GM12878 (cell line): ENCODE data around the gene PRF1. TPM values are rescaled to one million over a fixed set of nuclear protein-coding genes. Genes with fewer than 3 reads are reported as not detected.
A peak's percentile ranks its signal among the peaks of the same experiment; 100 is the strongest.

Experiments
- BHLHE40 ChIP-seq, 2 experiments: fragments of 450-650 bp in 1 of 2; IDR thresholded peaks; 2 replicates each; pipeline ENCODE4 v1.6.1; 2011 to 2017; ENCODE audit warnings: low read depth in 2 of 2, borderline replicate concordance in 1 of 2, improper control_type of control experiment in 1 of 2, low read length in 1 of 2, mild to moderate bottlenecking in 1 of 2
- CBX3 ChIP-seq: fragments of 200-600 bp; sonication (generic); IDR thresholded peaks from 2 replicates; pipeline ENCODE4 v1.6.1; 2016; ENCODE audit warnings: low read depth, borderline replicate concordance
- CHD1 ChIP-seq: IDR thresholded peaks from 2 replicates; pipeline ENCODE4 v1.6.1; 2012; ENCODE audit warnings: low read depth, low read length, improper control_type of control experiment
- CTCF ChIP-seq, 3 experiments: IDR thresholded peaks in 2 of 3; conservative IDR thresholded peaks in 1 of 3; 2 replicates each; pipeline ENCODE4 v1.5.1; 2011; ENCODE audit warnings: low read depth in 3 of 3, low read length in 3 of 3, mild to moderate bottlenecking in 3 of 3, control low read depth in 2 of 3, moderate library complexity in 2 of 3, inconsistent platforms in 1 of 3, mixed read lengths in 1 of 3; ENCODE audit not compliant: control insufficient read depth in 2 of 3, insufficient read depth in 1 of 3; ENCODE audit errors: extremely low read depth in 1 of 3
- HDAC6 ChIP-seq: fragments of 200-600 bp; sonication (generic); IDR thresholded peaks from one replicate; pipeline ENCODE4 v1.8.0; 2017; ENCODE audit warnings: antibody characterized with exemption; ENCODE audit not compliant: unreplicated experiment
- JUNB ChIP-seq: IDR thresholded peaks from 2 replicates; pipeline ENCODE4 v1.6.1; 2016; ENCODE audit warnings: antibody characterized with exemption, mild to moderate bottlenecking
- NR2C1 ChIP-seq: fragments of 450-650 bp; IDR thresholded peaks from 2 replicates; pipeline ENCODE4 v1.6.1; 2017; ENCODE audit warnings: antibody characterized with exemption, mild to moderate bottlenecking, moderate library complexity
- RAD51 ChIP-seq: fragments of 450-650 bp; IDR thresholded peaks from 2 replicates; pipeline ENCODE4 v1.6.1; 2016; ENCODE audit warnings: moderate library complexity, mild to moderate bottlenecking, inconsistent platforms
- RCOR1 ChIP-seq: conservative IDR thresholded peaks from 2 replicates; pipeline ENCODE4 v1.6.1; 2012; ENCODE audit warnings: low read depth, low read length, improper control_type of control experiment
- REST ChIP-seq: IDR thresholded peaks from 2 replicates; pipeline ENCODE4 v1.6.1; 2012; ENCODE audit warnings: mild to moderate bottlenecking, low read depth, low read length
- RUNX3 ChIP-seq: IDR thresholded peaks from 2 replicates; pipeline ENCODE4 v1.6.1; 2012; ENCODE audit warnings: low read length, inconsistent platforms
- SRF ChIP-seq, 2 experiments: IDR thresholded peaks; 2 replicates each; pipeline ENCODE4 v1.6.1; 2011; ENCODE audit warnings: low read depth in 2 of 2, low read length in 2 of 2, mild to moderate bottlenecking in 1 of 2, moderate library complexity in 1 of 2
- STAT1 ChIP-seq: fragments of 450-650 bp; conservative IDR thresholded peaks from 2 replicates; pipeline ENCODE4 v1.6.1; 2014; ENCODE audit warnings: antibody characterized with exemption, mild to moderate bottlenecking
- TBL1XR1 ChIP-seq: IDR thresholded peaks from 2 replicates; pipeline ENCODE4 v1.6.1; 2012; ENCODE audit warnings: low read depth, low read length, improper control_type of control experiment
- TCF3 ChIP-seq: IDR thresholded peaks from 2 replicates; pipeline ENCODE4 v1.6.1; 2012; ENCODE audit warnings: low read depth, mild to moderate bottlenecking, low read length, borderline replicate concordance; ENCODE audit not compliant: insufficient read depth
- ZNF24 ChIP-seq: fragments of 450-650 bp; IDR thresholded peaks from 2 replicates; pipeline ENCODE4 v1.6.1; 2017; ENCODE audit warnings: antibody characterized with exemption, mild to moderate bottlenecking
- polyA plus RNA-seq, 11 experiments: library from polyadenylated mRNA; depleted of rRNA in 4 of 11; unstranded in 6 of 11; stranded (reverse) in 5 of 11; fragments of >200 nt; fragmentation: Nextera tagmentation in 4 of 11; fragmentation: Illumina TruSeq in 1 of 11; extraction: Ambion mirVana in 4 of 11; extraction: Trizol in 1 of 11; gene quantifications; 1 replicate in 1 of 11; 2 replicates in 10 of 11; pipeline versions ENCODE4 v1.2.1 to v1.2.3, GENCODE V29; 2011 to 2016; ENCODE audit warnings: inconsistent platforms in 2 of 11, missing spikeins in 2 of 11, low read depth in 1 of 11
- total RNA-seq, 4 experiments: library from RNA; depleted of rRNA in 3 of 4; stranded (reverse); fragments of >200 nt in 3 of 4; fragmentation: Illumina TruSeq in 1 of 4; extraction: Trizol in 1 of 4; gene quantifications; 2 replicates each; pipeline versions ENCODE4 v1.2.1 to v1.2.3, GENCODE V29; 2013 to 2021
- TF ChIP-seq, protein P1 (sequence below): IDR thresholded peaks from 2 replicates; pipeline ENCODE4 v1.6.1; 2011; ENCODE audit warnings: borderline replicate concordance, low read depth, mild to moderate bottlenecking, moderate library complexity, mixed read lengths, low read length; ENCODE audit not compliant: insufficient read depth; ENCODE audit errors: extremely low read length
- TF ChIP-seq, protein P2 (sequence below): fragments of 150-350 bp; IDR thresholded peaks from 2 replicates; pipeline ENCODE4 v1.6.1; 2014; ENCODE audit warnings: mild to moderate bottlenecking, low read depth, low read length
- TF ChIP-seq, protein P3 (sequence below): fragments of 450-650 bp; IDR thresholded peaks from 2 replicates; pipeline ENCODE4 v1.6.1; 2018; ENCODE audit warnings: mild to moderate bottlenecking, low read depth, moderate library complexity; ENCODE audit not compliant: partially characterized antibody

The PRF1 gene
- total and polyA plus RNA-seq, 10 of the 15 experiments (the other 5 are each of a cell fraction or from before 2014, with no cell fraction given): 0.84 to 15.7 (median 1.3) TPM

GRCh38 chr10:70587045-70587658 is 15.4 kb downstream of the PRF1 start (continued):
- TF ChIP-seq ZNF24 (no peak), CBX3 (no peak), TBL1XR1 (no peak), NR2C1 (no peak), REST (no peak), STAT1 (no peak), RAD51 (0 out of 2 replicates have a peak, but pooled peaks have one; percentile 30), JUNB (peak; percentile 72), SRF (IDR thresholded peaks at IDR 0.05; ENCODE audit: low read depth in 2 of 2, low read length in 2 of 2) (no peak), CHD1 (no peak), TCF3 (no peak), RUNX3 (peak; percentile 50), BHLHE40 (IDR thresholded peaks at IDR 0.05; ENCODE audit: borderline replicate concordance in 1 of 2, low read depth in 2 of 2, low read length in 1 of 2) (peak in 1 of 2 experiments; percentile 42; a peak in 1 of 4 replicates), RCOR1 (no peak), HDAC6 (no peak), CTCF (IDR thresholded peaks at IDR 0.05 in 2 of 3, conservative IDR thresholded peaks at IDR 0.05 in 1 of 3; ENCODE audit: control insufficient read depth in 2 of 3, extremely low read depth in 1 of 3, insufficient read depth in 1 of 3, low read depth in 3 of 3, low read length in 3 of 3) (no peak)
- TF ChIP-seq, protein P1, sequence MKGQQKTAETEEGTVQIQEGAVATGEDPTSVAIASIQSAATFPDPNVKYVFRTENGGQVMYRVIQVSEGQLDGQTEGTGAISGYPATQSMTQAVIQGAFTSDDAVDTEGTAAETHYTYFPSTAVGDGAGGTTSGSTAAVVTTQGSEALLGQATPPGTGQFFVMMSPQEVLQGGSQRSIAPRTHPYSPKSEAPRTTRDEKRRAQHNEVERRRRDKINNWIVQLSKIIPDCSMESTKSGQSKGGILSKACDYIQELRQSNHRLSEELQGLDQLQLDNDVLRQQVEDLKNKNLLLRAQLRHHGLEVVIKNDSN: no peak
- TF ChIP-seq, protein P2, sequence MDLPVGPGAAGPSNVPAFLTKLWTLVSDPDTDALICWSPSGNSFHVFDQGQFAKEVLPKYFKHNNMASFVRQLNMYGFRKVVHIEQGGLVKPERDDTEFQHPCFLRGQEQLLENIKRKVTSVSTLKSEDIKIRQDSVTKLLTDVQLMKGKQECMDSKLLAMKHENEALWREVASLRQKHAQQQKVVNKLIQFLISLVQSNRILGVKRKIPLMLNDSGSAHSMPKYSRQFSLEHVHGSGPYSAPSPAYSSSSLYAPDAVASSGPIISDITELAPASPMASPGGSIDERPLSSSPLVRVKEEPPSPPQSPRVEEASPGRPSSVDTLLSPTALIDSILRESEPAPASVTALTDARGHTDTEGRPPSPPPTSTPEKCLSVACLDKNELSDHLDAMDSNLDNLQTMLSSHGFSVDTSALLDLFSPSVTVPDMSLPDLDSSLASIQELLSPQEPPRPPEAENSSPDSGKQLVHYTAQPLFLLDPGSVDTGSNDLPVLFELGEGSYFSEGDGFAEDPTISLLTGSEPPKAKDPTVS: no peak
- TF ChIP-seq, protein P3, sequence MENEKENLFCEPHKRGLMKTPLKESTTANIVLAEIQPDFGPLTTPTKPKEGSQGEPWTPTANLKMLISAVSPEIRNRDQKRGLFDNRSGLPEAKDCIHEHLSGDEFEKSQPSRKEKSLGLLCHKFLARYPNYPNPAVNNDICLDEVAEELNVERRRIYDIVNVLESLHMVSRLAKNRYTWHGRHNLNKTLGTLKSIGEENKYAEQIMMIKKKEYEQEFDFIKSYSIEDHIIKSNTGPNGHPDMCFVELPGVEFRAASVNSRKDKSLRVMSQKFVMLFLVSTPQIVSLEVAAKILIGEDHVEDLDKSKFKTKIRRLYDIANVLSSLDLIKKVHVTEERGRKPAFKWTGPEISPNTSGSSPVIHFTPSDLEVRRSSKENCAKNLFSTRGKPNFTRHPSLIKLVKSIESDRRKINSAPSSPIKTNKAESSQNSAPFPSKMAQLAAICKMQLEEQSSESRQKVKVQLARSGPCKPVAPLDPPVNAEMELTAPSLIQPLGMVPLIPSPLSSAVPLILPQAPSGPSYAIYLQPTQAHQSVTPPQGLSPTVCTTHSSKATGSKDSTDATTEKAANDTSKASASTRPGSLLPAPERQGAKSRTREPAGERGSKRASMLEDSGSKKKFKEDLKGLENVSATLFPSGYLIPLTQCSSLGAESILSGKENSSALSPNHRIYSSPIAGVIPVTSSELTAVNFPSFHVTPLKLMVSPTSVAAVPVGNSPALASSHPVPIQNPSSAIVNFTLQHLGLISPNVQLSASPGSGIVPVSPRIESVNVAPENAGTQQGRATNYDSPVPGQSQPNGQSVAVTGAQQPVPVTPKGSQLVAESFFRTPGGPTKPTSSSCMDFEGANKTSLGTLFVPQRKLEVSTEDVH: no peak
